Osteocyte (in vitro differentiated cells): ENCODE results near the gene CLK2. TPM values are rescaled to one million over a fixed set of nuclear protein-coding genes. Genes with fewer than 3 reads are reported as not detected.
"Not testable (repeated sequence)": the region's sequence is repeated elsewhere in the genome, so short reads cannot be mapped to it uniquely, and the experiment has no call there.

Experiments
- DNase-seq: peaks from one replicate; pipeline ENCODE4 v3.0.0; 2021; ENCODE audit warnings: mixed read lengths; ENCODE audit not compliant: unreplicated experiment; ENCODE audit errors: extremely low spot score
- H3K27ac Mint-ChIP-seq: one replicate; pipeline ENCODE4 v1.8.0; 2021; ENCODE audit warnings: mild to moderate bottlenecking, mixed read lengths; ENCODE audit not compliant: unreplicated experiment
- H3K27me3 Mint-ChIP-seq: one replicate; pipeline ENCODE4 v1.8.0; 2021; ENCODE audit warnings: mixed read lengths; ENCODE audit not compliant: unreplicated experiment
- H3K36me3 Mint-ChIP-seq: one replicate; pipeline ENCODE4 v1.8.0; 2021; ENCODE audit warnings: mixed read lengths; ENCODE audit not compliant: unreplicated experiment
- H3K4me1 Mint-ChIP-seq: one replicate; pipeline ENCODE4 v1.8.0; 2021; ENCODE audit warnings: mixed read lengths; ENCODE audit not compliant: unreplicated experiment
- H3K4me3 Mint-ChIP-seq: one replicate; pipeline ENCODE4 v1.8.0; 2021; ENCODE audit warnings: mild to moderate bottlenecking, moderate library complexity, mixed read lengths; ENCODE audit not compliant: unreplicated experiment
- H3K9me3 Mint-ChIP-seq: one replicate; pipeline ENCODE4 v1.8.0; 2021; ENCODE audit warnings: mixed read lengths; ENCODE audit not compliant: unreplicated experiment
- total RNA-seq: library from RNA; stranded (reverse); gene quantifications from 2 replicates; pipeline ENCODE4 v1.2.1, GENCODE V29; 2021
- TF ChIP-seq, protein P1 (sequence below): fragments of 200-600 bp; sonication (generic); IDR thresholded peaks from 2 replicates; pipeline ENCODE4 v1.5.0; 2021; ENCODE audit warnings: antibody characterized with exemption, mild to moderate bottlenecking, moderate library complexity

CLK2 gene
- total RNA-seq, 1 donor from 2014 or later, result 63.5 TPM

DNA sequence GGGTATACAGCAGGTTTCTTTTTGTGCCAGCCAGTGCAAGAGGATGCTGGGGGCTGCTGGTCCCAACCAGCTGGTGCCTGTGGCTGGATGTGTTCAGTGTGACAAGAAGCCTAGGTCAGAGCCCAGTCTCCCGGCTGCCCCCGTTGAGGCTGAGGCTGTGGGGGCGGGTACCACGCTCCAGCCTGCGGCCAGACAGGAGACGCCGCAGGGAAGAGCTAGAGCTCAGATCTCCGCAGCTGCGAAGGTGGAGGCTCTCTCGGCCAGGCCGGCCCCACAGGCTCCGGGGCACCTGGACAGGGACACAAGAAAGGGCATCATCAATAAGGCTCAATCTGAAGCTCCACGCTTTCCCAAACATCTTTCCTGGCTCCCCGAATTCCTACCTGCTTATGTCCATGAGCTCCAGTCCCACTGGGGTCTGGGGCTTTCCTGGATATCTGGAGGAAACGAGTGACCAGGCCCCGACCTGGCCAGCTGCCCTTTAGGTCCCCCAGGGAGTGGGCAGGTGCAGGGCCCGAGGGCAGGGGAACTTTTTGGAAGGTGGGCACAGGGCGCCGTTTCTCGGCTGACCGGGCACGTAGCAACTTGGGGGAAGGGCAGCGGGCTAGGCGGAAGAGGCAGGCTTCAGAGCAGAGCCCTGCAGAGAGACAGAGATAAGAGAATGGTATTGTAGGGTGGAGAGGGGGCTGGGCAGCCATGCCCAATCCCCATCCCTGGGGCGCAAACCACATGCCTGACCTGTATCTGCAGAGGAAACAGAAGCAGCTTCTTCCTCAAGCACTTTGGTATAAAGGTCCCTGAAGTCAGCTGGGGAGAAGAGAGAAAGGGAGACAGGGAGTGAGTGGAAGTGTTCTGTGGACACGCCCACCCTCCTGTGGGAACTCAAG, 25.4 kb downstream of the CLK2 start:
- no peaks in the 10 kb centered on the region for H3K27me3 Mint-ChIP-seq
- no peak overlapping the region for H3K27ac Mint-ChIP-seq
- no peak overlapping the region for H3K4me3 Mint-ChIP-seq
- TF ChIP-seq, protein P1, sequence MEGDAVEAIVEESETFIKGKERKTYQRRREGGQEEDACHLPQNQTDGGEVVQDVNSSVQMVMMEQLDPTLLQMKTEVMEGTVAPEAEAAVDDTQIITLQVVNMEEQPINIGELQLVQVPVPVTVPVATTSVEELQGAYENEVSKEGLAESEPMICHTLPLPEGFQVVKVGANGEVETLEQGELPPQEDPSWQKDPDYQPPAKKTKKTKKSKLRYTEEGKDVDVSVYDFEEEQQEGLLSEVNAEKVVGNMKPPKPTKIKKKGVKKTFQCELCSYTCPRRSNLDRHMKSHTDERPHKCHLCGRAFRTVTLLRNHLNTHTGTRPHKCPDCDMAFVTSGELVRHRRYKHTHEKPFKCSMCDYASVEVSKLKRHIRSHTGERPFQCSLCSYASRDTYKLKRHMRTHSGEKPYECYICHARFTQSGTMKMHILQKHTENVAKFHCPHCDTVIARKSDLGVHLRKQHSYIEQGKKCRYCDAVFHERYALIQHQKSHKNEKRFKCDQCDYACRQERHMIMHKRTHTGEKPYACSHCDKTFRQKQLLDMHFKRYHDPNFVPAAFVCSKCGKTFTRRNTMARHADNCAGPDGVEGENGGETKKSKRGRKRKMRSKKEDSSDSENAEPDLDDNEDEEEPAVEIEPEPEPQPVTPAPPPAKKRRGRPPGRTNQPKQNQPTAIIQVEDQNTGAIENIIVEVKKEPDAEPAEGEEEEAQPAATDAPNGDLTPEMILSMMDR, result no peak
- DNase-seq, result no peak
- peaks cover 24% of the 10 kb centered on the region for H3K4me1 Mint-ChIP-seq
- H3K36me3 Mint-ChIP-seq, result peaks cover 7% of the 10 kb centered on the region
- no peaks in the 10 kb centered on the region for H3K9me3 Mint-ChIP-seq

DNA sequence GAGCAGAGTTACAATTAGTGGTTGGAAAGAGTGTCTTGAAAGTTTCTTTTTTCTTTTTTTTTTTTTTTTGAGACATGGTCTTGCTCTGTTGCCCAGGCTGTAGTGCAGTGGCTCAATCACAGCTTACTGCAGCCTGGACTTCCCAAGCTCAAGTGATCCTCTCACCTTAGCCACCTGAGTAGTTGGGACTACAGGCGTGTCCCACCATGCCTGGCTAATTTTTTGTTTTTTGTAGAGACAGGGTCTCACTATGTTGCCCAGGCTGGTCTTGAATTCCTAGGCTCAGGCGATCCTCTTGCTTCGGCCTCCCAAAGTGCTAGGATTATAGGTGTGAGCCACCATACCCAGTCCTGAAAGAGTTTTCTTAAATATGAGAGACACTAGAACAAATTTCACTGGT, 26.5 kb downstream of the CLK2 start:
- not testable (repeated sequence) for H3K4me3 Mint-ChIP-seq, DNase-seq, H3K27me3 Mint-ChIP-seq, H3K9me3 Mint-ChIP-seq, H3K36me3 Mint-ChIP-seq, H3K27ac Mint-ChIP-seq
- peaks cover 24% of the 10 kb centered on the region for H3K4me1 Mint-ChIP-seq

DNA sequence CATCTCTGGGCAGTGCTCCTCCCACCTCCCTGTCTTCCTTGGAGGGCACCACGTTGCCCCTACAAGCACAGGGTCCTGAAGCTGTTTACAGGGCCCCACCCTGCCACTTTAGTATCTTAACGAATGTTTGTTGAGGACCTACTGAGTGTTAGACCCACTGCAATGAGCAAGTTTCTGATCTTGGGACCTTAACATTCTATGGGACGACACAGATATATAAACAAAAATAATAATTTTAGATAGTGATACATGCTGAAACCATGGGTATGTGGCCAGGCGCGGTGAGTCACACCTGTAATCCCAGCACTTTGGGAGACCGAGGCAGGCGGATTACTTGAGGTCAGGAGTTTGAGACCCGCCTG, 28.2 kb downstream of the CLK2 start:
- H3K4me1 Mint-ChIP-seq, result peaks cover 35% of the 10 kb centered on the region
- H3K36me3 Mint-ChIP-seq, result peaks cover 7% of the 10 kb centered on the region
- peak overlapping the region; percentile 80 for H3K27ac Mint-ChIP-seq

DNA sequence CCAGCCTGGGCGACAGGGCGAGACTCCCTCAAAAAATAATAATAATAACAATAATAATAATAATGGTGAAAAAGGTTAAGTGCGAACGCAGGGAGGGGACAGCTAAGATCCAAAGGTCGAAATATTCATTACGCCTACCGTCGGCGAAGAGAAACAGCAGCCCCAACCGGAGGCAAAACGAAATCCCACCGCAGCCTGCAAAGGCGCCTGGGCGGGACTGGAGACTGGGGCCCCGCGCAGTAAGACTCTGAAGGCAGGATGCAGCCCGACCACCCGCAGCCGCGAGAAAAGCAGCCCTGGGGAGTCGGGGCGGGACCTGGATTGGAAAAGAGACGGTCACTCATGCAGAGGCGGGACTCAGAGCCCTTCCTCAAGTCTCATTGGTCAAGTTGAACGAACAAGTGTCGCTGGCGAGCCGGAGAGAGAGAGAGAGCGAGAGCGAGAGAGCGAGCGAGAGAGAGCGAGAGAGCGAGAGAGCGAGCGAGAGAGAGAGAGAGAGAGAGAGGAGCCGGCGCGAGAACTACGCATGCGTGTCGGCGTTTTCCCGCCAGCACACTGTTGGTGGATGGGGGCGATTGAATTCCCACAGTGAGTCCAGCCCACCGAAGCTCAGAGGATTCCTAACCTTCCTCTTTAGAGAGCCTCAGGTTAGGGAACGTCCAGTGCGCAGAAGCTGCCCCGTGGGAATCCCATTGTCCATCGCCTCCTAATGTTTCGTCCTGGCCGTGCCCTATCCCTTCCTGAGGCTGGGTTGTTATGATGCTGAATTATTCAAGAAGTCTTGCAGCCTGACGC, 28.7 kb downstream of the CLK2 start:
- Mint-ChIP-seq H3K9me3 (no peaks in the 10 kb centered on the region), H3K36me3 (peaks cover 7% of the 10 kb centered on the region), H3K4me3 (peak overlapping the region; percentile 72), H3K27me3 (no peaks in the 10 kb centered on the region), H3K27ac (peak overlapping the region; percentile 80), H3K4me1 (peaks cover 38% of the 10 kb centered on the region)
- peak; percentile 99 for DNase-seq
- TF ChIP-seq, protein P1, result peak; percentile 36

More for the DNA sequence above, 28.2 kb downstream of the CLK2 start:
- TF ChIP-seq, protein P1, result no peak
- Mint-ChIP-seq H3K4me3 (peak overlapping the region; percentile 72), H3K9me3 (no peaks in the 10 kb centered on the region), H3K27me3 (no peaks in the 10 kb centered on the region)
- no peak for DNase-seq

DNA sequence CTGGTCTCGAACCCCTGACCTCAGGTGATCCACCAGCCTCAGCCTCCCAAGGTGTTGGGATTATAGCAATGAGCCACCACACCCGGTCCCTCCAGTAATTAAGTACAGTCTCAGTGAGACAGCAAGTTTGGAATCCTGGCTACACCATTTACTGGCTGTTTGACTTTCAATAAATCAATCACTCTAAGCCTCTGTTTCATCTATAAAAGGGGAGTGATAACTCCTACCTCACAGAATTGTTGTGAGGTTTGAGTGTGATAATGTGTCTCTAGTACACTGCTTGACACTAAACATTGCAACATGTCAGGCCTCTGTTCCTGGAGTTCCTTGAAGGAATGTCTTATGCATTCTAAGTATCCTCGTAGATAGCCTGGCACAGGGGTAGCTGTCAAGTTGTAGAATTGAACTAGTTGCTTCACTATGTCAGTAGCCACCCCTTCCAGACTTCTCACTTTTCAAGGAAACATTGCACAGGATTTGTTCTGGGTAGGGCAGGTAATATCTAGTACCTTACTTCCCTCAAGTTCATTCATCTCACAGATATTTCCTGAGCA, 30.4 kb downstream of the CLK2 start:
- H3K27ac Mint-ChIP-seq, result peak overlapping the region; percentile 80
- H3K4me3 Mint-ChIP-seq, result peak overlapping the region; percentile 72
- H3K4me1 Mint-ChIP-seq, result peaks cover 39% of the 10 kb centered on the region
- H3K36me3 Mint-ChIP-seq, result peaks cover 6% of the 10 kb centered on the region
- no peaks in the 10 kb centered on the region for H3K27me3 Mint-ChIP-seq
- no peak for DNase-seq
- TF ChIP-seq, protein P1, result no peak
- no peaks in the 10 kb centered on the region for H3K9me3 Mint-ChIP-seq
